Loucy (cell line): Measurements from ENCODE around the gene ARHGAP6.

Experiments used
- H2AFZ ChIP-seq: fragments of 200-600 bp; sonication (generic); 2 replicates; pipeline ENCODE4 v1.6.0; 2016; ENCODE audit warnings: antibody characterized with exemption, mild to moderate bottlenecking, low read length, moderate library complexity
- H3F3A ChIP-seq: fragments of 200-600 bp; 2 replicates; pipeline ENCODE4 v1.6.0; 2016; ENCODE audit warnings: antibody characterized with exemption, low read depth, mild to moderate bottlenecking
- H3K27me3 ChIP-seq: fragments of 200-600 bp; sonication (generic); 2 replicates; pipeline ENCODE4 v1.6.1; 2014; ENCODE audit warnings: low read length, mild to moderate bottlenecking; ENCODE audit not compliant: insufficient read depth, poor library complexity, severe bottlenecking
- H3K36me3 ChIP-seq: fragments of 200-600 bp; sonication (generic); 2 replicates; pipeline ENCODE4 v1.6.1; 2016; ENCODE audit warnings: low read length; ENCODE audit not compliant: insufficient read depth
- H3K4me1 ChIP-seq: fragments of 200-600 bp; sonication (generic); 2 replicates; pipeline ENCODE4 v1.5.1; 2014; ENCODE audit warnings: low read length, mild to moderate bottlenecking; ENCODE audit not compliant: insufficient read depth, poor library complexity, severe bottlenecking
- H3K4me2 ChIP-seq: fragments of 200-600 bp; sonication (generic); 2 replicates; pipeline ENCODE4 v1.6.0; 2014; ENCODE audit warnings: antibody characterized with exemption, low read length, low read depth, mild to moderate bottlenecking; ENCODE audit not compliant: poor library complexity, severe bottlenecking
- H3K4me3 ChIP-seq: fragments of 200-600 bp; sonication (generic); 2 replicates; pipeline ENCODE4 v1.5.1; 2014; ENCODE audit warnings: low read length, mild to moderate bottlenecking, mixed read lengths; ENCODE audit not compliant: poor library complexity, severe bottlenecking
- H3K79me2 ChIP-seq: fragments of 200-600 bp; sonication (generic); 2 replicates; pipeline ENCODE4 v1.6.1; 2014; ENCODE audit warnings: low read length; ENCODE audit not compliant: insufficient read depth
- H3K9ac ChIP-seq: fragments of 200-600 bp; sonication (generic); 2 replicates; pipeline ENCODE4 v1.6.0; 2014; ENCODE audit warnings: mild to moderate bottlenecking, low read depth, low read length, moderate library complexity; ENCODE audit not compliant: poor library complexity, severe bottlenecking
- H3K9me2 ChIP-seq: fragments of 200-600 bp; sonication (generic); replicated peaks from 2 replicates; pipeline ENCODE4 v1.6.1; 2016; ENCODE audit warnings: low read depth, low read length, mixed read lengths
- H3K9me3 ChIP-seq: fragments of 200-600 bp; sonication (generic); 2 replicates; pipeline ENCODE4 v1.6.1; 2014; ENCODE audit warnings: mild to moderate bottlenecking, antibody characterized with exemption, low read length, low read depth; ENCODE audit not compliant: insufficient read depth
- H4K20me1 ChIP-seq: fragments of 200-600 bp; sonication (generic); 2 replicates; pipeline ENCODE4 v1.6.0; 2014; ENCODE audit warnings: antibody characterized with exemption, low read length, mild to moderate bottlenecking; ENCODE audit not compliant: insufficient read depth, poor library complexity, severe bottlenecking
- CTCF ChIP-seq: fragments of 200-600 bp; sonication (generic); conservative IDR thresholded peaks from 2 replicates; pipeline ENCODE4 v1.5.1; 2014; ENCODE audit warnings: mild to moderate bottlenecking, antibody characterized with exemption, low read length
- EZH2phosphoT487 ChIP-seq: fragments of 200-600 bp; IDR thresholded peaks from 2 replicates; pipeline ENCODE4 v1.6.1; 2018; ENCODE audit warnings: antibody characterized with exemption, mild to moderate bottlenecking, moderate library complexity, borderline replicate concordance

The ARHGAP6 gene

DNA sequence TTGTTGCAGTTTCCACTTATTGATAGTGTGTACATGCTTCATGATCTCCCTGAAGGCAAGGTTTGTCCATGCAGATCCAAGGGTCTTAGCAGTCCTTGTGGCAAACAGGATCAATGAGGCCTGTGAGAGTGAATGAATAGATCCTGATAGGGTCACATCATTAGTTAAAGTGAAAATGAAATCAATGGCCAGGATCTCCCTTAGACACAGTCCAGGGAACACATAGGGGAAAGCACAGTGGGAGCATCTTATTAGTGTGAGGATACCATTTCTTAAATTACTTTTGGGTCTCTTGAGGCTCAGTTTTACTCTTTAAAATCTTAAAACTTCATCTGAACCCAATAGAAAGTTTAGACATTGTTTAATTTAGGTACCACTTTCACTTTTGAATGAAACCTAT is 59.3 kb downstream of the ARHGAP6 start:
- TF ChIP-seq CTCF (no peak), EZH2phosphoT487 (no peak)

DNA sequence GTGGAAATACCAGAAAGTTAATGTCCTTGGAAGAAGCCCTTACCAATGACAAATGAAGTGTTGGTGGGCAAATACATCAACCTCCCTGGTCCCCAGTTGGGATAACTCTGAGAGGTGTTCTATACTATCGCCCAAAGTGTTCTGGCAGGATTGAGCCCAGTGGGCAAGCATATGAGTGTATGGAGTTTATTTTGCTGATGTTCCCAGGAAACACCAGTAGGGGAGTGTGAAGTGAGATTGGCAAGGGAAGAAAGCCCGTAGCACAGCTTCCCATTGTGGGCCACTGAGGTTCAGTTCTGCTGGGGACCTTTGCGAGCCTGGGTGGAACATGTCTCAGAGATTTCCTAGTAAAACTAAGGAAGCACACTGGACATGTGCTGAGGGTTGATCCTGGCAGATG is 65.1 kb downstream of the ARHGAP6 start:
- TF ChIP-seq EZH2phosphoT487 = no peak
- TF ChIP-seq CTCF = no peak
- Histone ChIP-seq H2AFZ (no peak overlapping the region), H3K9me3 (no peaks in the 10 kb centered on the region), H3K4me1 (no peaks in the 10 kb centered on the region), H3K9me2 (no peaks in the 10 kb centered on the region), H3K4me2 (no peak overlapping the region), H3K9ac (no peak overlapping the region), H3F3A (no peaks in the 10 kb centered on the region), H3K79me2 (no peaks in the 10 kb centered on the region), H3K27me3 (no peaks in the 10 kb centered on the region), H3K4me3 (no peak overlapping the region), H3K36me3 (no peaks in the 10 kb centered on the region), H4K20me1 (no peaks in the 10 kb centered on the region)

More for the DNA sequence above, 59.3 kb downstream of the ARHGAP6 start:
- Histone ChIP-seq H3K79me2 (no peaks in the 10 kb centered on the region), H3K36me3 (no peaks in the 10 kb centered on the region), H3K9me3 (no peaks in the 10 kb centered on the region), H3K4me1 (no peaks in the 10 kb centered on the region), H3K9me2 (no peaks in the 10 kb centered on the region), H3K4me2 (no peak overlapping the region), H3F3A (no peaks in the 10 kb centered on the region), H3K4me3 (no peak overlapping the region), H2AFZ (no peak overlapping the region), H4K20me1 (no peaks in the 10 kb centered on the region), H3K9ac (no peak overlapping the region), H3K27me3 (no peaks in the 10 kb centered on the region)

GRCh38 chrX:11597479-11597878 is 68.2 kb downstream of the ARHGAP6 start:
- H3K27me3 ChIP-seq = no peaks in the 10 kb centered on the region
- no peaks in the 10 kb centered on the region for H3K4me1 ChIP-seq
- H2AFZ ChIP-seq = no peak overlapping the region
- no peak overlapping the region for H3K4me2 ChIP-seq
- H3K9ac ChIP-seq = no peak overlapping the region
- no peaks in the 10 kb centered on the region for H3K79me2 ChIP-seq
- H3K9me3 ChIP-seq = no peaks in the 10 kb centered on the region
- no peaks in the 10 kb centered on the region for H4K20me1 ChIP-seq
- H3K4me3 ChIP-seq = no peak overlapping the region
- no peaks in the 10 kb centered on the region for H3F3A ChIP-seq
- H3K36me3 ChIP-seq = no peaks in the 10 kb centered on the region
- TF ChIP-seq CTCF = no peak
- no peak for TF ChIP-seq EZH2phosphoT487
- no peaks in the 10 kb centered on the region for H3K9me2 ChIP-seq
